H7 (cell line): ENCODE results near the gene APOBEC4. TPM values are rescaled to one million over a fixed set of nuclear protein-coding genes. Genes with fewer than 3 reads are reported as not detected.

Source experiments
- DNase-seq: peaks from one replicate; pipeline ENCODE4 v3.0.0; 2012
- H3K27me3 ChIP-seq: 2 replicates; pipeline ENCODE4 v1.6.0; 2011; ENCODE audit warnings: mild to moderate bottlenecking, low read length; ENCODE audit not compliant: control insufficient read depth, insufficient read depth
- H3K36me3 ChIP-seq: replicated peaks from 2 replicates; pipeline ENCODE4 v1.5.1; 2011; ENCODE audit warnings: low read length; ENCODE audit not compliant: control insufficient read depth, insufficient read depth
- H3K4me3 ChIP-seq: 2 replicates; pipeline ENCODE4 v1.5.1; 2011; ENCODE audit warnings: low read depth, mild to moderate bottlenecking, control low read depth, low read length, moderate library complexity; ENCODE audit not compliant: insufficient read depth
- total RNA-seq: library from RNA; depleted of rRNA; stranded (reverse); fragments of >200 nt; shearing (Covaris generic); gene quantifications from 2 replicates; pipeline ENCODE4 v1.2.3, GENCODE V29; 2014

Gene APOBEC4
- total RNA-seq, 1 experiment from 2014 or later: not detected

- H3K4me3 ChIP-seq: no peak overlapping the region
- H3K36me3 ChIP-seq: no peaks in the 10 kb centered on the region
- DNase-seq: no peak
- no peaks in the 10 kb centered on the region for H3K27me3 ChIP-seq
These were observed 312 bp upstream of the APOBEC4 start for GRCh38 chr1:183653462-183653794.

- DNase-seq: no peak
- H3K27me3 ChIP-seq: no peaks in the 10 kb centered on the region
- H3K4me3 ChIP-seq: no peak overlapping the region
- no peaks in the 10 kb centered on the region for H3K36me3 ChIP-seq
These were observed 1.0 kb downstream of the APOBEC4 start for GRCh38 chr1:183652107-183652506.

GRCh38 chr1:183651612-183652011 lies 1.5 kb downstream of the APOBEC4 start:
- DNase-seq: no peak
- H3K36me3 ChIP-seq: no peaks in the 10 kb centered on the region
- H3K4me3 ChIP-seq: no peak overlapping the region
- no peaks in the 10 kb centered on the region for H3K27me3 ChIP-seq

- no peak for DNase-seq
- Histone ChIP-seq H3K27me3 (no peaks in the 10 kb centered on the region), H3K4me3 (no peak overlapping the region), H3K36me3 (no peaks in the 10 kb centered on the region)
These were observed 5.1 kb downstream of the APOBEC4 start for GRCh38 chr1:183648042-183648441.

GRCh38 chr1:183646776-183647175 lies 6.3 kb downstream of the APOBEC4 start:
- no peaks in the 10 kb centered on the region for H3K27me3 ChIP-seq
- no peak overlapping the region for H3K4me3 ChIP-seq

GRCh38 chr1:183645531-183645930 lies 7.6 kb downstream of the APOBEC4 start:
- Histone ChIP-seq H3K36me3 (no peaks in the 10 kb centered on the region), H3K27me3 (no peaks in the 10 kb centered on the region), H3K4me3 (no peak overlapping the region)
- DNase-seq: no peak

More at GRCh38 chr1:183646776-183647175, 6.3 kb downstream of the APOBEC4 start:
- DNase-seq: no peak
- H3K36me3 ChIP-seq: no peaks in the 10 kb centered on the region

GRCh38 chr1:183642166-183642565 lies 10.9 kb downstream of the APOBEC4 start:
- no peak for DNase-seq
- Histone ChIP-seq H3K27me3 (no peaks in the 10 kb centered on the region; the same call in 1 of the 2 replicates), H3K36me3 (no peaks in the 10 kb centered on the region), H3K4me3 (no peak overlapping the region)

- DNase-seq: no peak
- Histone ChIP-seq H3K36me3 (no peaks in the 10 kb centered on the region), H3K4me3 (no peak overlapping the region), H3K27me3 (peaks cover 8% of the 10 kb centered on the region; the same call in 1 of the 2 replicates)
These were observed 12.9 kb downstream of the APOBEC4 start for GRCh38 chr1:183640193-183640592.

GRCh38 chr1:183638649-183639387 lies 14.3 kb downstream of the APOBEC4 start:
- DNase-seq: no peak
- H3K36me3 ChIP-seq: no peaks in the 10 kb centered on the region
- peaks cover 8% of the 10 kb centered on the region; the same call in 1 of the 2 replicates for H3K27me3 ChIP-seq
- H3K4me3 ChIP-seq: no peak overlapping the region

GRCh38 chr1:183636783-183637182 lies 16.3 kb downstream of the APOBEC4 start:
- H3K27me3 ChIP-seq: peaks cover 8% of the 10 kb centered on the region; the same call in 1 of the 2 replicates
- no peaks in the 10 kb centered on the region for H3K36me3 ChIP-seq
- DNase-seq: no peak
- H3K4me3 ChIP-seq: no peak overlapping the region

GRCh38 chr1:183636334-183636682 lies 16.8 kb downstream of the APOBEC4 start:
- Histone ChIP-seq H3K4me3 (peak overlapping the region; percentile 95), H3K36me3 (no peaks in the 10 kb centered on the region), H3K27me3 (peaks cover 8% of the 10 kb centered on the region; the same call in 1 of the 2 replicates)
- no peak for DNase-seq

GRCh38 chr1:183635606-183636333 lies 17.3 kb downstream of the APOBEC4 start, which contains the start of gene ARPC5:
TSS of gene ARPC5 (minus strand) at chr1:183635783. CDS start at chr1:183635659, 124 bp downstream.
- Histone ChIP-seq H3K36me3 (peaks cover 2% of the 10 kb centered on the region; the same call in 1 of the 2 replicates), H3K27me3 (peaks cover 8% of the 10 kb centered on the region; the same call in 1 of the 2 replicates), H3K4me3 (peak within 1 kb of the TSS; percentile 95)
- peak; percentile 96 for DNase-seq

GRCh38 chr1:183635099-183635605 lies 18.0 kb downstream of the APOBEC4 start:
- Histone ChIP-seq H3K36me3 (peaks cover 5% of the 10 kb centered on the region), H3K4me3 (peak overlapping the region; percentile 95), H3K27me3 (peaks cover 8% of the 10 kb centered on the region; the same call in 1 of the 2 replicates)
- peak; percentile 80 for DNase-seq

GRCh38 chr1:183634429-183635065 lies 18.6 kb downstream of the APOBEC4 start:
- Histone ChIP-seq H3K4me3 (peak overlapping the region; percentile 95), H3K27me3 (peaks cover 8% of the 10 kb centered on the region; the same call in 1 of the 2 replicates), H3K36me3 (peaks cover 7% of the 10 kb centered on the region)
- no peak for DNase-seq
